DMS153 treated with DMSO at 0.1 percent for 48 hours (cell line): ENCODE measurements around the gene RIMBP2.

Experiments used
- DNase-seq: peaks from one replicate; lab custom pipeline; 2025; ENCODE audit not compliant: unreplicated experiment; lab: John Stamatoyannopoulos, UW

The RIMBP2 gene

DNA sequence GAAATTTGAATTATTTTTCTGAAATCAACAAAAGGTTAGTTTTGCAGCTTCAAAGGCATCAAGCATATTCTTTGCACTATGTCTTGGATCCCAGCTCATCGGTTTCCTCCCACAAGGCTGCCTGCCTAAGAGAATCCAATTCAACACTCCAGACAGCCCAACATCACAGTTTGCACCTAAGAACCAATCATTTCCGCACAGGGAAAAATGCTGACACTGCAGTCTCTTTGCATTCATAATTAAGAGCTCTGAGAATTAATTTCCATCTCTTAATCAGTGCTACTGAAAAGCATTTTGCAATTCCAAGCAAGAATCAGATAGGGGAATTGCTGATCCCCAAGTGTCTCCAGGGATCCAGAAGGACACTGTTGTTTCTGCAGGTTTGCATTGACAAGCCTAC is 202.5 kb downstream of the RIMBP2 start:
- DNase-seq = no peak

DNA sequence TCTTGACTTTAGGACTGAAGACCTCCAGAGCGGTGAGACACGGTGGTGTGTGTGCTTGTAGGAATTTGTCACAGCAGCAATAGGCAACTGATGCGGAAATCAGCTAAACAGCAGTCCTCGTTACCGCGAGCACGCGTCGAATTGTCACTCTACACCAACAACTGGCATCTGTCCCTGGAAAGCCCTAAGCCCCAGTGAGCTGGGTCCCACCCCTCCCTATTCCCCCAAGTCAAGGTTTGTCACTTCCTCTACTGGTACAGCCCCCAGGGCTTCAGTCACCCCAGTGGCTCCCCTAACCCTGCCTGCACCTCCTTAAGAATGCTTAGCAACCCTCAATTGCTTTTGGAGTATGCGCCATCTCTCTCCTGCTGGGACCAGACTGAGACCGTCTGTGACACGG is 204.8 kb downstream of the RIMBP2 start:
- no peak for DNase-seq

DNA sequence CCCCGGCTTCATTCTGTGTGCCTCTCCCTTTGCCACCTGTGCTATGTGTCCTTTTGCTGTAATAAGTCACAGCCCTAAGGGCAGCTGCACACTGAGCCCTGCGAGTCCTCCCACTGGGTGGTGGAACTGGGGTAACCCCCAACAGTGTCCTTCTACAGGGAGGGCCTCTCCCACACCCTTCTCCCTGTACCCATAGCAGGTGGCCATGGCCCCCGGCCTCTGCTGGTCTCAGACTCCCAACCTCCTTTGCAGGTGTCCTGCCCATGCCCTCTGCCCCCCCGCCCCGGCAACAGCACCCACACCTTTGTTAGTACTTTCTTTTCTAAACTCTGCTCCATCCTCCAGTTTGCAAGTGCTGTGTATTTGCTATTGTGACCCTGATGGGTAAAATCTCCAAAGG is 206.6 kb downstream of the RIMBP2 start:
- DNase-seq = no peak

DNA sequence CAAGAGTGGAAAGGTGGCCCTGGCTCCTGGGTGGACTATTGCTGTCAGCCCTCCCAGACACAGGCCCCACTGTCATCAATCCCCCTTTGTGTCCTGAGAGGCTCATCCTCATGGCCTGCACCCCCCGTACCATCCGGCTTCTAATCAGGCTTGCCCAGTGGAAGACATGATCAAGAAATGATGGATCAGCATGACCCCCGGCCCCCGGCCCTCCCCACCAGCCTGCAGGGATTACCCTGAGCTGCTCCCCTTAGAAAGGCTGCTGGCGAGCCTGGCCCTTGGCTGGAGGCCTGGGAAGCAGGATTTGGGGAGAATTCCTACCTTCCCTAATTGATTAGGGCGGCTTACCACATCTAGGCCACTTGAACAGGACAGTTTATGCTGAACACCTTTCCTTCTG is 207.3 kb downstream of the RIMBP2 start:
- DNase-seq = no peak

DNA sequence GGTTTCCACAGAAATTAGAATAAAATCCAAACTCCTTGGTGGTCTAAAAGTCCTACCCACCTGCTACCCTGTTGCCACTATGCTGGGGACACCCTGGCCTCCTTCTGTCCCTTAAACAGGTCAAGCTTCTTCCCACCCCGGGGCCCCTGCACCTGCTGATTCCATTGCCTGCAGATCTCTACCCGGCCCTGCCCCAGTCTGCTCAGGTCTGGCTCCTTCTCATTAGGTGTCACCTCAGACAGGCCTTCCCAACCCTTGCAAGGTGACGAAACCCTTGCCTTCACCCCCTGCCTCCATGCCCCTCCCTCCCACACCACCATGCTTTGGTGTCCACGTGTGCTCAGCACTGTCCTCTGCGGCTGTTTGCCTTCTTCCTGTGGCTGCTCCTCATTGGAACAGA is 207.8 kb downstream of the RIMBP2 start:
- DNase-seq = no peak

DNA sequence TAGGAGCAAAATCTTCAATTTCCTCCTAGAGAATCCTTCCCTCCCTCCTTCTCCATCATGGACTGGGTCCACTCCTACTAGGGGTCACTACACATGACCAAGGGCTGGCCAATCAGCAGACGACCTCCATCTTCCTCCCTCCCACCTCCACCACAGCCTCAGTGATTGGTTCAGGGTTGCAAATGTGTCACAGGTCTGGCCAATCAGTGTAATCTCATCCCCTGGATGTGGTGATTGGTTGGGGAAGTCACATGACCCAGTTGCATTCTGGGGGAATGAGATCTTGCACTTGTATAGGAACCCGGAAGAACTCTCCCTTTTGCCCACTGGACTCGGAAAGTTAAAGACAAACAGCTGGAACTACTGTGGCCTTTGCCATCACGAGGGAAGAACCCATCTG is 209.3 kb downstream of the RIMBP2 start:
- no peak for DNase-seq

DNA sequence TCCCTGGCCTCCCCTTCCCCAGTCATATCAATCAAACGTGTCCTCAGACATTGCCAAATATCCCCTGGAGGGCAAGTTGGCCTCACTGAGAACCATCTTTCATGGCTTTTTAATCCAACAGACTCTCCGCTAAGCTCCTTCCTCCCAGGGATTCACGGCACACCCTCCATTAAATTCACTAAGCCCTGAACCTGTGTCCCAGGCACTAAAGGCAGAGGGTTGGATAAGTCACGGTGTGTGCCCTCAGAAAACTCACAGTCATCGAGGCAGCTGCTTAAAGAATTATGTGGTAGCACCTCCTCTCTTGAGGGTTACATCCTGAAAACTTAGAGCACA is 211.3 kb downstream of the RIMBP2 start:
- no peak for DNase-seq

DNA sequence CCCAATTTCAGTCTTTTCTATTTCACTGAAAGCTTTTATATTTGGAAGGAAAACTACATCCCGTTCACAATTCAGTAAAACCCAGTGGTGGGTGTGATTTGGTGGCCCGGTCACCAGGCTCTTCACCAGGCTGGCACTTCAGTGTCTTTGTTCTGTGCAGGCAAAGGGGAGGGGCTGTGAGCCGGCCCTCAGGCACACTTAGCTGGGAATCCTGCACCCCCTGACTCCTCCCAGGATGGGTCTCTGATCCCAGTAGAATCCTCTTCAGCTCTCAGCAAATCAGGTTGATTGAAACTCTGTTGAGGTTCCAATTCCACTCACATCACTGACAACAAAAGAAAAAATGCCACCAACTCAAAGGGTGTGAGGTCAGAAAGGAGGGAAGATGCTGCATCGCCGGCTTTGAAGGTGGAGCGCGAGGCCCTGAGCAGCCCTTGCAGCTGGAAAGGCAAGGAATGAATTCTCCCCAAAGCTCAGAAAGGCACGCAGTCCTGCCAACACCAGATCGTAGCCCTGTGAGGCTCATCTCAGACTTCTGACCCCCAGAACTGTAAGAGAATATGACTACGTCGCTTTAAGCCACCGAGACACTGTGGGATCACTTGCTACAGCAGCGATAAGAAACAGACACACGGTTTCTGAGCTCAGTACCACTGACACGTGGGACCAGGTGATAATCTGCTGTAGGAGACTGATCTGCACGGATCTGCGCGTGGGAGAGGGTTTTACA is 211.8 kb downstream of the RIMBP2 start:
- DNase-seq = no peak

DNA sequence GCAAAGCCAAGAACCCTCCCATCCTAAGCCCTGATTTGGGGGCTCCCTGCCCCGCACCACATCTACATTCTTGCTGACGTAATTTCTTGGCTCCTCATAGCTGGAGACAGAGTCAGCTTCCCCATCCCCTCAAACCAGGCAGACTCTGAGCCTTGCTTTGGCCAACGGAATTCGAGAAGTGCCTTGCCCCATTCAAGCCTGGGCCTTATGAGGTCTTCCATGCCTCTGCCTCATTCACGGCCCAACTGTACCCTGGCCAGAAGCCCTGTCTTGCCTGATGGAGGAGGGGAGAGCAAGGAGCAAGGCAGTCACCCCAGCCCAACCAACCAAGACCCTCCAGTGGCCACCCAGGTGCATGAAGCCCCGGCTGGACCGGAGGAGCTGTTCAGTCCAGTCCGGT is 214.3 kb downstream of the RIMBP2 start:
- DNase-seq = no peak

DNA sequence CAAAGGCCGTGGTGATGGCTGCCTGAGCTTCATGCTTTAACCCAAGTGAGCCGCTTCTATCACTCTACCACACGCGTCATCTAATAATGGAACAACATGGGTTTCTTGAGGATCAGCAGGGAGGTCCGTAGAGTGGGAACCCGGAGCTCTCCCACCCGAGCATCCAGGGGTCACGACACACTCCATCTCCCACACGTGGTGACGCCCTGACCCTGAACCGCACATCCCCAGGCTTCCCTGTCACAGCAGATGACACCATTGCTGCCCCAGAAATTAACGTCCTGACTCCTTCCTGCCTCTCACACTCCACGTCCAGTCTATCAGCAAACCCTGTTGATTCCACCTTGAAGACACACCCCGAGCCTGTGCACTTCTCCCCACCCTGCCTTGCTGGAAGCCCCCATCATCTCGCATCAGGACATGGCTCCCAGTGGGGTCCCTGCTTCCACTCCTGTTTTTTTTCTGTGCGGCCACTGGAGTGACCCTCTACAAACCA is 215.2 kb downstream of the RIMBP2 start:
- DNase-seq = no peak

DNA sequence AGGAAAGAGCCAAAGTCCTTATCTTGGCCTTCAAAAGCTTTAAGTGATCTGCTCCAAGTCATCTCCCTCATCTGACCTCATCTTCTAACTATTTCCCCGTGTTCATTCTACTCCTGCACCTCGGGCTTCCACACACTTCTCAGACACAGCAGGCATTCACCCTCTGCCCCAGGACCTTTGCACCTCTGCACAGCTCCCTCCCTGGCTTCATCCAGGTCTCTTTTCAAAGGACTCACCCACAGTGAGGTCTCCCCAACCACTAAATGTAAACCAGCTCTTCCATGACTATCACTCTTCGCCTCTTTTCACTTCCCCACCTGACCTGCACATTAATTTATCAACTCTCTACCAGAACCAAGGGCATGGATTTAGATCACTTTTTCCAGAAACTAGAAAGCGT is 216.6 kb downstream of the RIMBP2 start:
- no peak for DNase-seq

DNA sequence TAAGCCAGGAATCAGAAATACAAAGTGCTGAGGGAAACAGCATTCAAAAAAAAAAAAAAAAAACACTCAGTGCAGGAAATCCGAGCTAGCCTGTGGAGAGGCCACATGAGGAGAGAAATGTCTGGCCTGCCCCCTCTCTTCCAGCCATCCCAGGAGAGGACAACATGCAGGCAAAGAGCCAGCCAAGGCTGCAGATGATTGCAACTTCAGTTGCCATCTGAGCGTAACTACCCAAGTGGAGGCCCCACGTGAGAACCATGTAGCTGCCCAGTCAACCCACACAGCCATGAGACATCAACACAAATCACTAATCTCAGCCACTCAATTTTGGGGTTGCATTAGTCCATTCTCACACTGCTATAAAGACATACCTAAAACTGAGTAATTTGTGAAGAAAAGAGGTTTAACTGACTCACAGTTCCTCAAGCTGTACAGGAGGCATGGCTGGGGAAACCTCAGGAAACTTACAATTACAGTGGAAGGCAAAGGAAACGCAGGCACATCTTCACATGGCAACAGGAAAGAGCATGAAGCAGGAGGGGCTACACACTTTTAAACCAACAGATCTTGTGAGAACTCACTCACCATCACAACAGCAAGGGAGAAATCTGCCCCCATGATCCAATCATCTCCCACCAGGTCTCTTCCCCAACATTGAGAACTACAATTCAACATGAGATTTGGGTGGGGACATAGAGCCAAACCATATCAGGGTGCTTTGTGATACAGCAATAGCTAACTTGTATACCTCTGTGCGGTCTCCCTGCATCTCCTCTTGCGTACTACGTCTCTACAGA is 217.3 kb downstream of the RIMBP2 start:
- DNase-seq = no peak

DNA sequence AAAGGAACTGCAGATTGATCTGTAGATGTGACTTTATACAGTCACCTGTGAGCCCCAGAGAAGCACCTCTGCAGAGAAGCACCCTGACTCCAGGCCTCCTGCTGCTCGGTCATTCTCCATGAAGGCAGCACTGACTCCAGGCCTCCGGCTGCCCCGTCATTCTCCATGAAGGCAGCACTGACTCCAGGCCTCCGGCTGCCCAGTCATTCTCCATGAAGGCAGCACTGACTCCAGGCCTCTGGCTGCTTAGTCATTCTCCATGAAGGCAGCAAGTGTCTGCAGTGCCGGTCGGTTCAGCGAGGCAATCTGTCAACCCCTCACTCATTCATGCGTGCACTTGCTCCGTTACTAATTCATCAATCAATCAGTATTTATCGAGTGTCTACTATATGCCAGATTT is 218.1 kb downstream of the RIMBP2 start:
- no peak for DNase-seq

DNA sequence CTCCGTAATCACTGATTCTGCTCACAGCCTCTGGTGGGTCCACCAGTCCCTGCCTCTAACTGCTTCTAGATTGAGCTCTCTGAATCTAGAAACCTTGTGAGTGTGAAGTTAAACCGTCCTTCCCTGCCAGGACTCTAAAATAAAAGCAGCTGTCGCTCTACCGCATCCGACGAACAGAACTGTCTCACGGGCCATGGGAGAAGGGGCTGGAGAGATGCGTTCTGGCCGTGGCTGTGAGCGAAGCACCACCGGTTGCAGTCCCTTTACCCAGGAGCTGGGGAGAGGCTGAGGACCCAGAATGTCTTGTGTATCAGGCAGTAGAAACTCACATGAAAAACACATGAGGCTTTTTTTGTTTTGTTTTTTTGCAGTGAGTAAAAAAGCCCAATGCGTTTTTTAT is 218.8 kb downstream of the RIMBP2 start:
- DNase-seq = no peak

DNA sequence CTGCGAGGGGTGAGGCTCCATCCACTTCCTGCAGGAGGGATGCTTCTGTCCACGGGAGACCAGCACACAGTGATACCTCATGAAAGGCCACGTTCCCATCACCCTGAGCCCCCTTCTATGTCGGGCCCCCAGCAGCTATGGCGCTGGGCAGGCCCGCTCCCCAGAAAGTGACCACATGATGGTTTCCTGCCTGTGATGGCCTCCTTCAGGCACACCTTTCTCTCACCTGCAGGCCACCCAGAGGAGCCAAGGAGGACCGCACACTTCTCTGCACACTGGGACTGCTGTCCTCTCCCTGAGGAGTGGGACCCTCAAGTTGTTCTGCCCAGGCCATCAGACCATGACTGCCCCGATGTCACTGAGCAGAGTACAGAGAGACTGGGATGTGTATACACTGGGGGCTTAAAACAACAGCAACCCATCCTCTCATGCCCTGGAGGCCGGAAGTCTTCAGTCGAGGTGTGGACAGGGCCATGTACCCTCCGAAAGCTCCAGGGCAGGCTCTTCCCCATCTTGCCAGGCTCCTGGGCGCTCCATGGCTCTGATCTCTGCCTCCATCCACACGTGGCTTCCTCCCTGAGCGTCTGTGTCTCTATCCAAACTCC is 219.5 kb downstream of the RIMBP2 start:
- DNase-seq = no peak

DNA sequence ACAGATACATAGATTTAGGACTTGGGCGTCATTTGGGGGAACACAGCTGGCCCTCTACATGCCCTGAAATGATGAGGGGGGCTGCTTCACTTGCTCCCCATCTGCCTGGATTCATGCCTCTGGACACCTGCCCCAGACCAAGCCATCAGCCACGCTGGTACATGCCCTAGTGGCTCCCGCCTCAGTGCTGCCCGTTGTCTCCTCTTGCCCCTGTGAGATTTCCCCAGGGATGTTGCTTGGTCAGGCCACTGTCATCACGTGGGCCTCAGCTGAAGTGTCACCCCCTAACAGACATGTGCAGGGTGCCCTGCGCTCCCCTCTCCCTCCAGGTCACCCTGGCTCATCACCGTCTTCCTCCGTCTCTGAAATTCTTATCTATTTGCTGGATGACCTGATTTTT is 220.9 kb downstream of the RIMBP2 start:
- no peak for DNase-seq

DNA sequence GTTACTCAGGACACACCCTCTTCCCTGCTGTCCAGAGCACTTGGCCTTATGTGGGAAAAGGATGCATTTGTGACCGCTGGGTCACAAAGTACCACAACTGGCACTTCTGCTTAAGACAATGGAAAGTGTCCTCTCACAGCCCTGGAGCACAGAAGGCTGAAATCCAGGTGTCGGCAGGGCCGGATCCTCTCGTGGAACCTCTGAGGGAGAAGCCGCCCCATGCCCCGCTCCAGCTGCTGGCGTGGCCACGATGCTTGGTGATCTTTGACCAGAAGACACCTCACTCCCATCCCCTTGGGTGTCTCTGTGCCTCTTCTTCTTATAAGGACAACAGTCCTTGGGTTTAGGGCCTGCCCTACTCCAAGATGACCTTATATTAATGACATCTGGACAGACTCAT is 221.4 kb downstream of the RIMBP2 start:
- no peak for DNase-seq

DNA sequence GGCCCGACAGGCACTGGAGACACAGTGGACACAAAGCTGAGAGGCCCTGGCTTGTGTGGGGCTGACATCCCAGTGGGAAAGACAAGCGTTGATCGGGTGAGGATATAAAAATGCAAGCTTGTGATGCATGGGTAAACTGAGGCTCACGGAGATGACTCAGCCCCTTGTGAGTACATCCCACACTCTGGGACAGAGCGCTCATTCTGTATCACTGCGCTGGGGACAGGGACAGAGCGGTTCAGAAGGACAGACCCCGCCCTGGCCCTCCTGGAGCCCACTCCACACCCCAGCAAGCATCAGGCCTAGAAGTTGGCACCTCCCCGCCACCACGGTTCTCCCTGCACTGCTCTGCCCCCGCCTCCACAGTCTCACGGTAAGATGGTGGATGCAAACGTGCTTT is 222.1 kb downstream of the RIMBP2 start:
- no peak for DNase-seq

DNA sequence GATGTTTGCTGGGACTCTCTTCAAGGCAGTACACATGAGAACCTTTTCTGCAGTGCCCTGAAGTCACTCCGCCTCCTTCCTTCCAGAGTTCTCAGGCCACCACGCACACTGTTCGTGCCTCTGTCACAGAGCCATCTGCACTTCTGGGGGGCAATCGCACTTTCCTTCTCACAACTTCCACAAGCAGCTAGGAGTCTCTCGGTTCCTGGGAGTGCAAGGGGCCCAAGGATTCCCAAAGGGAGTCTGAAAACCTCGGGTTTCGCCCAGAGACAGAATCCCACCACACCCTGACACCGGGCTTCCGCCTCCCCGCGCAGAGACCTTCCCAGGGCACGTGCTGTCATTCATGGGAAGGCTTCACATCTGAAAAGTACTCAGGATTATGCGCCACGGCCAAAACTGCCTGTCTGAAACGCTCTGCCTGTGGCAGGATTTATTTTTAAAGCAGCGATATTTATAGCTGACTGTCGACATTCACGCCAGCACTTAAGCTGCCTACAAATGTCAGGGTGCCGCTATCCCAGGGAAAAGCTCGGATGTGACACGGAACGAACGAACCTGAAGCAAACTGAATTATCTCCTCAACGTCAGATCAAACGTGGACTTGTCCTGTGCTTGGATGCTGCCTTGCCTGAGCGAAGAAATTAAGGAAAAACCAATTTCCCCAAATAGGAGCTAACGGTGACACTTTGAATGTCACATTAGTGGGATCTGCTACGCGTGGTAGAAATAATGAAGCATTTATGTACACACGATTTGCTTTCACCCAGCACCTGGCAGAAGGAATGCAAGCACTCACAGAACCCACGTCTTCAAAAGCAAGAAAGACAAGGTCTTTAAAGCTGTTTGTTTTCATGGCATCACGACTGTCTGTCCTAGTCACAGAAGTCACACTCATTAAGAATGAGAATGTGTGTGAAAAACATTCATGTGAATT is 224.4 kb downstream of the RIMBP2 start:
- no peak for DNase-seq

DNA sequence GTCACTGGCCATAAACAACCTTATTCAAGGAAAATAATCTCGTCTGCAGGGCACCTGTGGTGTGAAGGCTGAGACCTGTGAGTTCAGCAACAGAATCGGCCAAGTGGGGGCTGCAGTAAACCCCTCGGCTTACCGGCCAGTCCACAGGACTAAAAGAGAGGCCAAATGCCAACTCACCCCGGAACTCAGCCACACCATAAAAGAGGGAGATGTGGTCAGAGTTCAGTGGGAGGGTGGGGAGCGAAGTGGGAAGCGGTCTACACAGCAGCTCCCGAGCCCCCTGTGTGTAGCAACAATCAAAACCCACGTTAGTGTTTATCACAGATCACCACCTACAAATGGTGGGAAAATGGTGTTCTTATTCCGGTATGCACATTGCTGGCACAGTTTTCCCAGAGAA is 225.4 kb downstream of the RIMBP2 start:
- DNase-seq = no peak

DNA sequence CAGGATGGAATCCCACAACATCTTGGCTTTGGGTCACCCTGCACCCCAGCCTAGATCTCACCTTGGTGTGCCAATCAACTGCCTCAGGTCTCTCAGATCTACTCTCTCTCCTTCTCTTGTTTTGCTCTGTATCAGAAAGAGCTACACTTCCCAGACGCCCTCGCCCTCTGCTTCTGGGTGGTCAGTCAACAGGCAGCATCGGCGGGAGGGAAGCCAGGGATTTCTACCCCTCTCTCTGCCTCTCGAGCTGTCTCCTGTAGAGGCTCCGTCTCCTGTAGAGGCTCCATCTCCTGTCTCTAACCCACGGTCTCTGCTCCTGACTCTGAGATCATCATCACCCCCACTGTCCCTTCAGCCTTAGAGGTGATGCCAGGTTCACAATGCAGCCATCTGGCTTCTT is 226.8 kb downstream of the RIMBP2 start:
- no peak for DNase-seq
